GM19395 (cell line): ENCODE results near the gene C11orf68.
A peak's percentile ranks its signal among the peaks of the same experiment; 100 is the strongest.
"Not testable (repeated sequence)": the region's sequence is repeated elsewhere in the genome, so short reads cannot be mapped to it uniquely, and the experiment has no call there.

Experiments
- ATAC-seq: cut with Tn5 transposase; IDR thresholded peaks from one replicate; pipeline ENCODE4 v1.9.1; 2021; ENCODE audit warnings: mild to moderate bottlenecking, moderate library complexity; ENCODE audit not compliant: unreplicated experiment

The C11orf68 gene

GRCh38 chr11:65915821-65916251 is 3.0 kb downstream of the C11orf68 start:
- ATAC-seq, result no peak

DNA sequence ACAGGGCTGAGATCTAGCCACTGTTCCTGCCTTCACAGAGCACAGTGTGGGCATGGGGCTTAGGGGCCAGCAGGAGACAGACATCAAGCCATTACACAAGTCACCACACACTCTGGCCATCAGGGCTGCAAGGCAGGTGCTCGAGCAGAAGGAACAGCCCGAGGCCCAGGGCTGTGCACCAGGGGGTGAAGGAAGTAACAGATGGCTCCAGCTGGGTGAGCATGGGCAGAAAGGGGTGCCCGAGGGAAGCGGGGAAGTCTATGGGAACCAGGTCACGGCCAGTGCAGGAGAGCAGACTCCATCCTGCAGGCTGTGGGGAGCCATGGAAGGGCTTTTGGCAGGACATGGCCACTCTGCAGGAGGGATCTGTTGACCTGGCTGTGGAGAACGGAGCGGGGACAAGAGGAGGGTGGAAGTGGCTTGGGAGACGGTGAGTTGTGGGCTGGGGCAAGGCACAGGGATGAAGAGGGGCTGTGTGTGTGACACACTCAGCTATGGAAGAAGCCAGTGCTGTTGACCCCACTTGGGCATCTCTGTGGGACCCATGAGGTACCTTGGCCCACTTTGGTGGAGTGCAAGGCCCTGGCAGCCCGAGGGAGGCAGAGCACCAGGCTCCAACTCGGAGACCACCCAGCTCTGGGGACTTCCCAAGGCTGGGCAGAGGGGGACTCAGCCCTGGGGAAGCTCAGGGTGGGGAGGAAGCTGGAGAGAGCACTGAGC is 3.6 kb downstream of the C11orf68 start:
- no peak for ATAC-seq

- no peak for ATAC-seq
These were observed 6.0 kb downstream of the C11orf68 start for GRCh38 chr11:65912845-65913244.

DNA sequence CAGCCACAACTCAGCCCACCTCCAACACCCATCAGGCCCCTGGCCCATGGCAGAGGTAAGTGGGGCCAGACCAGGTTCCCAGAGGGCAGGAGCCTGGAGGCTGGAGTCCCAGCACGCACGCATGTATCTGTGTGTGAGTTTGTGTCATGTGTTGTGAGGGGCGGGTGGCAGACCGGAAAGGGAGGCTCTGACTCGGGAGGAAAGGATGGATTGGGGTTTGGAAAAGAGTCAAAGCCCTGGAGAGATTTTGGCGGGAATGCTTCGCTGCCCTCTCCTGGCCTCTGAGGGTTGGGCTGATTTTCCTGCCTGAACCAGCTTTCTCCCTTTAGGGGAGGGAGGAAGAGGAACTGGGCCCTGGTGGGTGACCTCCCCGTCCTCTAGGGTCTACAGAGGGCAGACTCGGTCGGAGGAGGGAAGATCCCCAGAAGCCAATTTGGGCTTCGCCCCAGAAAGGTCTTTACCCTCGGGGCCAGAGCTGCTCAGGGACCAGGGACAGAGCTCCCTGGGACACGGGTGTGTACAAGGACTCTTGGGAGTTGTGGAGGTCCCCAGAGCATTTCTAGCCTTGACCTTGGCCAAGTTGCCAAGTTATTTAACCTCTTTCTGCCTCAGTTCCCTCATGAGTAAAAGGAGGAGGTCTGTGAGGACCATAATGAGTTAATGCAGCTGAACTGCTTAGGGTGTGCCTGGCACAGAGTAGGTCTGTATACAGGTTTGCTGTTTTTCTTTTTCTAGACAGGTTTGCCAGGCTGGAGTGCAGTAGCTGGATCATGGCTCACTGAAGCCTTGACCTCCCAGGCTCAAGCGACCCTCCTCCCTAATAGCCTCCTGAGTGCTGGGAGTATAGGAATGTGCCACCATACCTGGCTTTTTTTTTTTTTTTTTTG is 6.9 kb downstream of the C11orf68 start:
- ATAC-seq, result no peak

- no peak for ATAC-seq
These were observed 11.0 kb downstream of the C11orf68 start for GRCh38 chr11:65907878-65908277.

GRCh38 chr11:65906602-65907001 is 12.3 kb downstream of the C11orf68 start:
- no peak for ATAC-seq

GRCh38 chr11:65903715-65904114 is 15.1 kb downstream of the C11orf68 start:
- ATAC-seq, result no peak

DNA sequence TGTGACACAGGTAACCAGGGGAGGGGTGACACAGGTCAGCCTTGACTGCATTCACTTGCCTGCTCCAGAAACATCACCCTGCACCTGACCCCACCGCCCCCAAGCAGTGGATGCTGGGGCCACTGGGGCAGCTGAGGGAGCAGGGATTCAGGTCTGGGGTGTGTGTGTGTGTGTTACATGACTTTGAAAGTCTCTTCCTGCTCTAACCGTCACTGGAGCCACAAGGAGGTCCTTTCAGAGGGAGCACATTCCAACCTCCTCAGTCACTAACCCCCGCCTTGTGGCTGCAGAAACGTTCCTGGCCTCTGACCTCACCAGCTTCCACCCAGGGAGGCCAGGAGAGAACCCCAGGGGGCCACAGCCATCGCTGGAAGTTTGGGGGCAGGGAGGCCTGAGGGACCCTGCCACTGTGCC is 15.8 kb downstream of the C11orf68 start:
- no peak for ATAC-seq

GRCh38 chr11:65900899-65901180 is 18.0 kb downstream of the C11orf68 start:
- ATAC-seq, result no peak

DNA sequence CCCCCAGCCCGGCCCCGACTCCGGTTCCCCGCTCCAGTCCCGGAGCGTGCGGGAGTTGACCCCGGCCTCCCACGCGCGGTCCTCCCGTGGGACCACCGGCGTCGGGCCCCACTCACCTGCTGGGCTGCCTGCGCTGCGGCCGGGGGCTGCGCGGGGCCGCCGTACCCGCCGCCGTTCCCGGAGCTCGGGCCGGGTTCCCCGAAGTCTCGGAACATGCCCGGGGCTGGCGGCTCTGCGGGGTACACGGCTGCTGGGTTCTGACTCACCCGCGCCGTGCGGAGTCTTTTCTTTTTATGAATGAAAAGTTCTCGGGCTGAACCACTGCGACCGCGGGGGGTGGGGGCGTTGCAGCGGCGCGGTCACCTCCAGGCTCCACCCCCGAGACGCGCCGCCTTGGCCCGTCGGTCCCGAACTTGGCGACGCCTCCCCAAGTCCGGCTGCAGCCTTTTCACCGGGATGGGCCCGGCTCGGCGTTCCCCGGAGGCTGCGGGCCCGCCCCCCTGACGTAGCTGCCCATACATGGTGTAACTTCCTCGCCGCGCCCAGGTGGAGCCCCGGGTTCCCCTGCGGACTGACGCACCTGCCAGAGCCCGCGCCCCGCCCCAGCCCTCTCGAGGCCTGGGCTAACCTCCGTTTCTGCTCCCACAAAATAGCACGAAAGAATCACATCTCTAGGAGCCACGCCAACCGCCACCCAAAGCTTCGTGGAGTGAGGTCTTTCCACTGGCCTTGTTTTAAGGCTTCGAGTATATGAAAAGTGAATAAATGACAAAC is 18.6 kb downstream of the C11orf68 start, which contains the start of gene FOSL1:
FOSL1 (minus strand) TSS at position 264 of the 774 bp plus-strand sequence; CDS start at position 215, 49 bp downstream.
- peak; percentile 77 for ATAC-seq

DNA sequence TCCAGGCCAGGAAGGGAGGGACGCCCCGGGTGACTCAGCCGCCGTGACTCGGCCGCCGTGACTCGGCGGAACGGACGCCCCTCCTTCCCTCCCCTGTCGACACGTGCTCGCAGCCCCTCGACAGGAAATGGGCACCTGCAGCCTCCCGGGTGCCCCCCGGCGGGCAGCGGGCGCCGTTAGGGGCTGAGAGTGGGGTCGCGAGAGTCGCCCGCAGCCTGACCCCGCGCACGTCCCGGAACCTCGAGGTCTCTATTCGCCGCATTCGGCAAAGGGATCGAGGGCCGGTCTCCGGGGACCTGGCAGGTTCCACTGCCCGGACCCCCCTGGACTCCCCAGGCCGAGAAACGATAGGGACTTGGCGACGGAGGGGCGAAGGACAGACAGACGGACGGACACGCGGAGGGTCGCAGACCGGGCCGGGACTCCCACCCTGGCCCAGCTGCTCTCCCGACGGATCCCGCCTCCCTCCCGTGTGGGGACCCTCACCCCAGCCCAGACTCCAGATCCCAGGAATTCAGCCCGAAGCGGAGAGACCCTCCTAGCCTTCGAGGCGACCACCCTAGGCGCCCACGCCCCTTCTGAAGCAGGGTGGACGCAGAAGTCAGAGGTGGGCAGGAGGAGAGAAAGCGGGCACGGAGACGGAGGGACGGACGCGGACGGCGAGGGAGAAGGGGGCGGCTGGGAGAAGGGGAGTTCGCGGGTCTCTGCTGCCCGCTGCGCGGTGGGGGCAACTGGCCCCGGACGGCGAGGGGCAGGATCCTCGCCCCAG is 19.3 kb downstream of the C11orf68 start:
- no peak for ATAC-seq

DNA sequence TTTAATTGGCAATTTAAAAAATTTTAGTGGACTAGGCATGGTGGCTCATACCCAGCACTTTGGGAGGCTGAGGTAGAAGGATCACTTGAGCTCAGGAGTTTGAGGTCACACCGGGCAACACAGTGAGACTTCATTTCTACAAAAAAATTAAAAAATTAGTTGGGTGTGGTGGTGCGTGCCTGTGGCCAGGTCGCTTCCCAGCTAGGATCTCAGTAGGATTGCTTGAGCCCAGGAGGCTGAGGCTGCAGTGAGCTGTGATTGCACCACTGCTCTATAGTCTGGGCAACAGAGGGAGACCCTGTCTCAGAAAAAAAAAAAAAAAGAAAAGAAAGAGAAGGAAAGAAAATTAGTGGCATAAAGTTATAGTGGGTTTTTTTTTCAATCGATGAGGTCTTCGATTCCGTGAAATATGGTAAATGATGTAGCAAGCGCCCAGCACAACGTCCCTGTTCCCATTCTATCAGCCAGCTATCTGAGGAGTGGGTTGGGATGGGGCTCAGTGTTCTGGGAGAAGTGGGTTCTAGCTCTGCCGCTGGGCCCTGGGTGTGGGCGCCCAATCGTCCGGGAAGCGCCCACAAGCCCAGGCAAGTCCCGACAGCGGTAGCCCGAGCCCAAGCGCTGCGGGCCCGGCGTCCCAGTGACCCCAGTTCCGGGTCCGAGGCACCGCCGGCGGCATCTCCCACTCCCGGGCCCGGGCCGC is 20.1 kb downstream of the C11orf68 start:
- ATAC-seq, result no peak

DNA sequence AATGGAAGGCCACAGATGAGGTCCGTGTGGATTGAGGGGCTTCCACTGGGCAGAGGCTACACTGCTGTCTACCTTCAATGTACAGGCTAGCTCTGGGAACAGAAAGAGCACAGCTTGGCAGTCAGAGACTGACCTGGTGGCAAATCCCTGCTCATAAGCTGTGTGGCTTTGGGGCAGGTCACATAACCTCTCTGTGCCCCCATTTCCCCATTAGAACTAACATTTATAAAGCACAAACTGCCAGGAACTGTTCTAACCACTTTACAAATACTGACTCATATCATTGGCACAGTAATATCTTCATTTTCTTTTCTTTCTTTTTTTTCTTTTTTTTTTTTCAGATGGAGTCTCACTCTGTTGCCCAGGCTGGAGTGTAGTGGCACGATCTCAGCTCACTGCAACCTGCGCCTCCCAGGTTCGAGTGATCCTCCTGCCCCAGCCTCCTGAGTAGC is 21.8 kb downstream of the C11orf68 start:
- ATAC-seq, result no peak

GRCh38 chr11:65896034-65896999 is 22.5 kb downstream of the C11orf68 start:
- no peak for ATAC-seq

- ATAC-seq, result no peak
These were observed 23.3 kb downstream of the C11orf68 start for GRCh38 chr11:65895482-65895981.

- no peak for ATAC-seq
These were observed 24.7 kb downstream of the C11orf68 start for GRCh38 chr11:65894034-65894591.

DNA sequence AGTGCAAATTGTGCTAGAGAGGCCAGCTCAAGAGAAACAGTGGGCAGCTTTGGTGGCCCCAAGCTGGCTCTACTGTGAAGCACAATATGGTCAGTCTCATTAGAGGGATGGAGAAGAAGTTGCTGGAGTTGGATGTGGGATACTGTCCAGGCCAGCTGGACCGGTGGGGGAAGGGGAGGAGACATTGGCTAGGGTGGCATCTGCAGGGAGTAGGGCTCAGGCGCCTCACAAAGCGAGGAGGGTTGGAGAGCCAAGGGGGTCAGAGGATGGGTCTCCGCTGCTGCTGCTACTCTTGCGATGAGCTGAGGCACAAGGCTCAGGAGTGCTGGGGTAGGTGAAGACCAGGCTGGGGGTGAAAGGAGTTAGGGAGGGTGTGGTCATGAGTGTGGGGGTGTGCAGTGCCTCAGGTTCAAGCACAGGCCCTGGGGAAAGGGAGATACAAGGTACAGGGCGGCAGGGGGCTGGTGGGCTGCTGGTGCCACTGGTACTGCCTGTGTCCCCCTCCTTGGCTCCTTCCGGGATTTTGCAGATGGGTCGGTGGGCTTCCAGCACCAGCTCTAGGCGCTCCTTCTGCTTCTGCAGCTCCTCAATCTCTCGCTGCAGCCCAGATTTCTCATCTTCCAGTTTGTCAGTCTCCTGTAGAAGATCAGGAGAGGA is 26.1 kb downstream of the C11orf68 start:
- no peak for ATAC-seq

- not testable (repeated sequence) for ATAC-seq
These were observed 26.7 kb downstream of the C11orf68 start for GRCh38 chr11:65892137-65892540.
